Ishikawa (cell line): ENCODE data around the gene SYNDIG1L.

Experiments
- EP300 ChIP-seq: IDR thresholded peaks from 2 replicates; pipeline ENCODE4 v1.6.1; 2012; ENCODE audit warnings: borderline replicate concordance
- TAF1 ChIP-seq: IDR thresholded peaks from 2 replicates; pipeline ENCODE4 v1.6.1; 2012; ENCODE audit warnings: low read depth, mild to moderate bottlenecking
- TEAD4 ChIP-seq: IDR thresholded peaks from 2 replicates; pipeline ENCODE4 v1.6.1; 2012
- USF1 ChIP-seq: IDR thresholded peaks from 2 replicates; pipeline ENCODE4 v1.6.1; 2012
- ZBTB7A ChIP-seq: IDR thresholded peaks from 2 replicates; pipeline ENCODE4 v1.6.1; 2012; ENCODE audit warnings: low read depth
- TF ChIP-seq, protein P1 (sequence below): IDR thresholded peaks from 2 replicates; pipeline ENCODE4 v1.6.1; 2012; ENCODE audit warnings: low read depth, mild to moderate bottlenecking
- TF ChIP-seq, protein P2 (sequence below): IDR thresholded peaks from 2 replicates; pipeline ENCODE4 v1.6.1; 2012

GRCh38 chr14:74444866-74445265 is 18.9 kb upstream of the SYNDIG1L start:
- TF ChIP-seq EP300 (no peak), TAF1 (no peak), USF1 (no peak), TEAD4 (no peak), ZBTB7A (no peak)
- TF ChIP-seq, protein P1, sequence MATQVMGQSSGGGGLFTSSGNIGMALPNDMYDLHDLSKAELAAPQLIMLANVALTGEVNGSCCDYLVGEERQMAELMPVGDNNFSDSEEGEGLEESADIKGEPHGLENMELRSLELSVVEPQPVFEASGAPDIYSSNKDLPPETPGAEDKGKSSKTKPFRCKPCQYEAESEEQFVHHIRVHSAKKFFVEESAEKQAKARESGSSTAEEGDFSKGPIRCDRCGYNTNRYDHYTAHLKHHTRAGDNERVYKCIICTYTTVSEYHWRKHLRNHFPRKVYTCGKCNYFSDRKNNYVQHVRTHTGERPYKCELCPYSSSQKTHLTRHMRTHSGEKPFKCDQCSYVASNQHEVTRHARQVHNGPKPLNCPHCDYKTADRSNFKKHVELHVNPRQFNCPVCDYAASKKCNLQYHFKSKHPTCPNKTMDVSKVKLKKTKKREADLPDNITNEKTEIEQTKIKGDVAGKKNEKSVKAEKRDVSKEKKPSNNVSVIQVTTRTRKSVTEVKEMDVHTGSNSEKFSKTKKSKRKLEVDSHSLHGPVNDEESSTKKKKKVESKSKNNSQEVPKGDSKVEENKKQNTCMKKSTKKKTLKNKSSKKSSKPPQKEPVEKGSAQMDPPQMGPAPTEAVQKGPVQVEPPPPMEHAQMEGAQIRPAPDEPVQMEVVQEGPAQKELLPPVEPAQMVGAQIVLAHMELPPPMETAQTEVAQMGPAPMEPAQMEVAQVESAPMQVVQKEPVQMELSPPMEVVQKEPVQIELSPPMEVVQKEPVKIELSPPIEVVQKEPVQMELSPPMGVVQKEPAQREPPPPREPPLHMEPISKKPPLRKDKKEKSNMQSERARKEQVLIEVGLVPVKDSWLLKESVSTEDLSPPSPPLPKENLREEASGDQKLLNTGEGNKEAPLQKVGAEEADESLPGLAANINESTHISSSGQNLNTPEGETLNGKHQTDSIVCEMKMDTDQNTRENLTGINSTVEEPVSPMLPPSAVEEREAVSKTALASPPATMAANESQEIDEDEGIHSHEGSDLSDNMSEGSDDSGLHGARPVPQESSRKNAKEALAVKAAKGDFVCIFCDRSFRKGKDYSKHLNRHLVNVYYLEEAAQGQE = no peak
- TF ChIP-seq, protein P2, sequence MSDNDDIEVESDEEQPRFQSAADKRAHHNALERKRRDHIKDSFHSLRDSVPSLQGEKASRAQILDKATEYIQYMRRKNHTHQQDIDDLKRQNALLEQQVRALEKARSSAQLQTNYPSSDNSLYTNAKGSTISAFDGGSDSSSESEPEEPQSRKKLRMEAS = no peak
